RWPE2 (cell line): ENCODE results near the gene ATRX.
"Not testable (repeated sequence)": the region's sequence is repeated elsewhere in the genome, so short reads cannot be mapped to it uniquely, and the experiment has no call there.

Experiments used
- ATAC-seq: fragments of 200-7000 bp; cut with Tn5 transposase; 3 replicates; pipeline ENCODE4 v1.9.1; 2021; ENCODE audit warnings: low read depth
- DNase-seq: peaks from one replicate; pipeline ENCODE4 v3.0.0-alpha.2; 2020; ENCODE audit warnings: low spot score
- H3K27ac ChIP-seq: fragments of 450-650 bp; 2 replicates; pipeline ENCODE4 v1.5.1; 2017; ENCODE audit warnings: mild to moderate bottlenecking; ENCODE audit not compliant: poor library complexity, severe bottlenecking
- H3K27me3 ChIP-seq: fragments of 250-450 bp; sonication (Bioruptor Pico); 2 replicates; pipeline ENCODE4 v1.5.1; 2021; ENCODE audit warnings: mild to moderate bottlenecking, moderate library complexity; ENCODE audit not compliant: insufficient read depth, poor library complexity, severe bottlenecking
- H3K36me3 ChIP-seq: fragments of 250-450 bp; sonication (Bioruptor Pico); 2 replicates; pipeline ENCODE4 v1.5.1; 2020; ENCODE audit warnings: low read depth, mild to moderate bottlenecking, moderate library complexity
- H3K4me1 ChIP-seq: fragments of 250-450 bp; sonication (Bioruptor Pico); 2 replicates; pipeline ENCODE4 v1.5.1; 2021; ENCODE audit warnings: mild to moderate bottlenecking, moderate library complexity; ENCODE audit not compliant: insufficient read depth, poor library complexity, severe bottlenecking
- H3K4me3 ChIP-seq: fragments of 250-450 bp; sonication (Bioruptor Pico); 2 replicates; pipeline ENCODE4 v1.5.1; 2021; ENCODE audit warnings: mild to moderate bottlenecking, moderate library complexity; ENCODE audit not compliant: severe bottlenecking
- H3K9me3 ChIP-seq: fragments of 250-450 bp; sonication (Bioruptor Pico); 2 replicates; pipeline ENCODE4 v1.5.1; 2021; ENCODE audit warnings: mild to moderate bottlenecking, moderate library complexity; ENCODE audit not compliant: severe bottlenecking
- TF ChIP-seq, protein P1 (sequence below): fragments of 450-650 bp; IDR thresholded peaks from one replicate; pipeline ENCODE4 v1.5.1; 2017; ENCODE audit warnings: mild to moderate bottlenecking, moderate library complexity; ENCODE audit not compliant: poor library complexity, severe bottlenecking

The ATRX gene

GRCh38 chrX:77514177-77514576, 271.8 kb downstream of the ATRX start:
- Histone ChIP-seq H3K27ac (no peak overlapping the region), H3K4me1 (no peaks in the 10 kb centered on the region), H3K4me3 (no peak overlapping the region), H3K27me3 (no peaks in the 10 kb centered on the region), H3K36me3 (peaks cover 4% of the 10 kb centered on the region; the same call in 1 of the 2 replicates), H3K9me3 (no peaks in the 10 kb centered on the region)
- TF ChIP-seq, protein P1, sequence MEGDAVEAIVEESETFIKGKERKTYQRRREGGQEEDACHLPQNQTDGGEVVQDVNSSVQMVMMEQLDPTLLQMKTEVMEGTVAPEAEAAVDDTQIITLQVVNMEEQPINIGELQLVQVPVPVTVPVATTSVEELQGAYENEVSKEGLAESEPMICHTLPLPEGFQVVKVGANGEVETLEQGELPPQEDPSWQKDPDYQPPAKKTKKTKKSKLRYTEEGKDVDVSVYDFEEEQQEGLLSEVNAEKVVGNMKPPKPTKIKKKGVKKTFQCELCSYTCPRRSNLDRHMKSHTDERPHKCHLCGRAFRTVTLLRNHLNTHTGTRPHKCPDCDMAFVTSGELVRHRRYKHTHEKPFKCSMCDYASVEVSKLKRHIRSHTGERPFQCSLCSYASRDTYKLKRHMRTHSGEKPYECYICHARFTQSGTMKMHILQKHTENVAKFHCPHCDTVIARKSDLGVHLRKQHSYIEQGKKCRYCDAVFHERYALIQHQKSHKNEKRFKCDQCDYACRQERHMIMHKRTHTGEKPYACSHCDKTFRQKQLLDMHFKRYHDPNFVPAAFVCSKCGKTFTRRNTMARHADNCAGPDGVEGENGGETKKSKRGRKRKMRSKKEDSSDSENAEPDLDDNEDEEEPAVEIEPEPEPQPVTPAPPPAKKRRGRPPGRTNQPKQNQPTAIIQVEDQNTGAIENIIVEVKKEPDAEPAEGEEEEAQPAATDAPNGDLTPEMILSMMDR: no peak
- DNase-seq: no peak
- ATAC-seq: no peak

GRCh38 chrX:77510007-77510406, 276.0 kb downstream of the ATRX start:
- DNase-seq: no peak
- Histone ChIP-seq H3K27me3 (no peaks in the 10 kb centered on the region), H3K36me3 (peaks cover 4% of the 10 kb centered on the region; the same call in 1 of the 2 replicates)

DNA sequence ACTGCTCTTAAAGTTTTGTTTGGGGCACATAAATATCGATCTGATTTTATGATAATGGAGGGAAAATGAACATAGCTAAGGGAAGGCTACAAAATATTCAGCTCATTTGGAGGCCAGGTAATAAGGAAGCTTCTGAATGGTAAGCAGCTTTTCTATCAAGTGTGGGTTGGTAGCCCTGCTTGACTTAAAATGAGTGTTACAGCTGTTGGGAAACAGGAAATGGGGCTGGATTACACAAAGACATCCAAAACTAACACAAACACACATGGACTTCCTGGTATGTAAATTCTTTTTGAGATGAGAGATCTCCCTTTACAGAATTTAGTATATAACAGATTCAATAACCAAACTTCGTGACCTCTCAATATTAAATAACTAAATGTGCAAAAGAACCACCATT, 280.8 kb downstream of the ATRX start:
- TF ChIP-seq, protein P1: no peak
- ATAC-seq: no peak
- Histone ChIP-seq H3K4me1 (no peaks in the 10 kb centered on the region), H3K27me3 (no peaks in the 10 kb centered on the region), H3K27ac (no peak overlapping the region), H3K4me3 (no peak overlapping the region), H3K36me3 (no peaks in the 10 kb centered on the region), H3K9me3 (no peaks in the 10 kb centered on the region)
- no peak for DNase-seq

More at GRCh38 chrX:77510007-77510406, 276.0 kb downstream of the ATRX start:
- 0 out of 3 replicates have a peak, but pooled peaks have one; percentile 54 for ATAC-seq
- TF ChIP-seq, protein P1: no peak
- Histone ChIP-seq H3K27ac (no peak overlapping the region), H3K9me3 (no peaks in the 10 kb centered on the region), H3K4me1 (no peaks in the 10 kb centered on the region), H3K4me3 (no peak overlapping the region)

GRCh38 chrX:77502951-77503525, 283.0 kb downstream of the ATRX start:
- Histone ChIP-seq H3K4me3 (no peak overlapping the region), H3K27me3 (no peaks in the 10 kb centered on the region), H3K9me3 (no peaks in the 10 kb centered on the region), H3K27ac (no peak overlapping the region), H3K4me1 (no peaks in the 10 kb centered on the region), H3K36me3 (no peaks in the 10 kb centered on the region)
- DNase-seq: no peak
- ATAC-seq: no peak
- TF ChIP-seq, protein P1: no peak

DNA sequence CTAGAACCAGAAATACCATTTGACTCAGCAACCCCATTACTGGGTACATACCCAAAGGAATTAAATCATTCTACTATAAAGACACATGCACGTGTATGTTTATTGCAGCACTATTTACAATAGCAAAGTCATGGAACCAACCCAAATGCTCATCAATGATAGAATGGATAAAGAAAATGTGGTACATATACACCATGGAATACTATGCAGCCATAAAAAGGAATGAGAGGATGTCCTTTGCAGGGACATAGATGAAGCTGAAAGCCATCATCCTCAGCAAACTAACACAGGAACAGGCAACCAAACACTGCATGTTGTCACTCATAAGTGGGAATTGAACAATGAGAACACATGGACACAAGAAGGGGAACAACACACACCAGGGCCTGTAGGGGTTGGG, 285.9 kb downstream of the ATRX start:
- H3K9me3 ChIP-seq, H3K4me3 ChIP-seq, H3K27ac ChIP-seq, ATAC-seq, H3K4me1 ChIP-seq, H3K27me3 ChIP-seq, DNase-seq, H3K36me3 ChIP-seq: not testable (repeated sequence)
